Right renal pelvis (tissue), 4 donors: ENCODE results near the gene IRAK2. TPM values are rescaled to one million over a fixed set of nuclear protein-coding genes. Genes with fewer than 3 reads are reported as not detected.
"Not testable (repeated sequence)": the region's sequence is repeated elsewhere in the genome, so short reads cannot be mapped to it uniquely, and the experiment has no call there.

Experiments used
- DNase-seq, 4 donors: peaks; one replicate each; pipeline ENCODE4 v3.0.0-alpha.2; 2013; ENCODE audit warnings: low read depth in 4 of 4, low spot score in 3 of 4, missing footprints in 1 of 4
- polyA plus RNA-seq, 4 donors: library from polyadenylated mRNA; unstranded; fragments of 120-200 nt; gene quantifications; one replicate each; pipeline ENCODE4 v1.2.1, GENCODE V29; 2013; ENCODE audit not compliant: insufficient read length in 4 of 4

The IRAK2 gene
- polyA plus RNA-seq, 4 donors: 0.65 to 1.1 (median 0.88) TPM

- DNase-seq: no peak
Observed at GRCh38 chr3:10248984-10249748, 84.4 kb downstream of the IRAK2 start.

- DNase-seq: no peak
Observed at GRCh38 chr3:10249833-10250232, 85.1 kb downstream of the IRAK2 start.

- DNase-seq: no peak
Observed at GRCh38 chr3:10251006-10251405, 86.3 kb downstream of the IRAK2 start.

- no peak for DNase-seq
Observed at GRCh38 chr3:10253731-10254130, 89.0 kb downstream of the IRAK2 start.

GRCh38 chr3:10255835-10256234, 91.1 kb downstream of the IRAK2 start:
- no peak for DNase-seq

GRCh38 chr3:10259036-10259435, 94.3 kb downstream of the IRAK2 start:
- DNase-seq: no peak

GRCh38 chr3:10259798-10260197, 95.1 kb downstream of the IRAK2 start:
- DNase-seq: no peak

- no peak for DNase-seq
Observed at GRCh38 chr3:10260211-10260701, 95.5 kb downstream of the IRAK2 start.

- no peak for DNase-seq
Observed at GRCh38 chr3:10262027-10262426, 97.3 kb downstream of the IRAK2 start.

GRCh38 chr3:10263646-10264363, 99.1 kb downstream of the IRAK2 start:
- DNase-seq: no peak

- DNase-seq: no peak
Observed at GRCh38 chr3:10265833-10266232, 101.1 kb downstream of the IRAK2 start.

- DNase-seq: not testable (repeated sequence)
Observed at GRCh38 chr3:10266936-10267335, 102.2 kb downstream of the IRAK2 start.

- no peak for DNase-seq
Observed at GRCh38 chr3:10268116-10268515, 103.4 kb downstream of the IRAK2 start.

- no peak for DNase-seq
Observed at GRCh38 chr3:10268930-10269329, 104.2 kb downstream of the IRAK2 start.

GRCh38 chr3:10269443-10269842, 104.7 kb downstream of the IRAK2 start:
- DNase-seq: no peak

GRCh38 chr3:10272476-10272875, 107.8 kb downstream of the IRAK2 start:
- not testable (repeated sequence) for DNase-seq

- no peak for DNase-seq
Observed at GRCh38 chr3:10272977-10273376, 108.3 kb downstream of the IRAK2 start.

GRCh38 chr3:10273702-10274305, 109.1 kb downstream of the IRAK2 start:
- no peak for DNase-seq

- no peak for DNase-seq
Observed at GRCh38 chr3:10274601-10275000, 109.9 kb downstream of the IRAK2 start.

- DNase-seq: no peak
Observed at GRCh38 chr3:10277115-10277625, 112.5 kb downstream of the IRAK2 start.

- no peak for DNase-seq
Observed at GRCh38 chr3:10278501-10278900, 113.8 kb downstream of the IRAK2 start.
